Urinary bladder (tissue), 4 donors: ENCODE data around the gene FAM131B. TPM values are rescaled to one million over a fixed set of nuclear protein-coding genes. Genes with fewer than 3 reads are reported as not detected.
"Not testable (repeated sequence)": the region's sequence is repeated elsewhere in the genome, so short reads cannot be mapped to it uniquely, and the experiment has no call there.

Source experiments
- DNase-seq: peaks from one replicate; pipeline ENCODE4 v3.0.0-alpha.2; 2015; ENCODE audit errors: extremely low spot score
- H3K27ac ChIP-seq: one replicate; pipeline ENCODE4 v1.5.1; 2013; ENCODE audit warnings: low read depth, mild to moderate bottlenecking, moderate library complexity
- H3K36me3 ChIP-seq: one replicate; pipeline ENCODE4 v1.6.1; 2013; ENCODE audit warnings: mild to moderate bottlenecking, moderate library complexity; ENCODE audit not compliant: insufficient read depth
- H3K4me1 ChIP-seq: one replicate; pipeline ENCODE4 v1.6.1; 2013; ENCODE audit warnings: mild to moderate bottlenecking, moderate library complexity; ENCODE audit not compliant: insufficient read depth
- H3K4me3 ChIP-seq: one replicate; pipeline ENCODE4 v1.5.1; 2013; ENCODE audit warnings: low read depth, low read length
- WGBS: extraction: QIAGEN DNeasy Blood & Tissue Kit; methylation state at CpG from one replicate; pipeline ENCODE4 v1.1.7; 2013; 5-methylcytosine and 5-hydroxymethylcytosine counted together
- polyA plus RNA-seq: library from polyadenylated mRNA; stranded (reverse); fragments of 200-250 nt; gene quantifications from one replicate; pipeline ENCODE4 v1.2.3, GENCODE V29; 2013
- total RNA-seq: library from RNA; depleted of rRNA; stranded (reverse); fragments of >200 nt; gene quantifications from one replicate; pipeline ENCODE4 v1.2.3, GENCODE V29; 2014
- donor health status: healthy with polysubstance abuse.
- donor health status: healthy.

FAM131B gene
- total and polyA plus RNA-seq, 2 donors, result 3.2 to 4.1 TPM

- H3K4me3 ChIP-seq, result no peak overlapping the region
- no peak for DNase-seq
- 89% methylated on average over 8 of the region's 8 CpGs for WGBS
- no peaks in the 10 kb centered on the region for H3K36me3 ChIP-seq
- no peaks in the 10 kb centered on the region for H3K4me1 ChIP-seq
- H3K27ac ChIP-seq, result no peak overlapping the region
These were observed 36.6 kb upstream of the FAM131B start for GRCh38 chr7:143399151-143399550.

- Histone ChIP-seq H3K36me3 (no peaks in the 10 kb centered on the region), H3K27ac (no peak overlapping the region), H3K4me3 (no peak overlapping the region), H3K4me1 (no peaks in the 10 kb centered on the region)
- WGBS, result 96% methylated on average over 14 of the region's 14 CpGs
- DNase-seq, result no peak
These were observed 36.1 kb upstream of the FAM131B start for GRCh38 chr7:143398616-143399015.

- no peak for DNase-seq
- 91% methylated on average over 16 of the region's 16 CpGs for WGBS
- H3K4me1 ChIP-seq, result no peaks in the 10 kb centered on the region
These were observed 35.4 kb upstream of the FAM131B start for GRCh38 chr7:143397710-143398530.

GRCh38 chr7:143396625-143397556, 34.4 kb upstream of the FAM131B start:
- H3K4me1 ChIP-seq, result no peaks in the 10 kb centered on the region
- no peak overlapping the region for H3K27ac ChIP-seq
- 85% methylated on average over 28 of the region's 28 CpGs for WGBS
- DNase-seq, result no peak
- no peaks in the 10 kb centered on the region for H3K36me3 ChIP-seq
- H3K4me3 ChIP-seq, result no peak overlapping the region

More at GRCh38 chr7:143397710-143398530, 35.4 kb upstream of the FAM131B start:
- H3K36me3 ChIP-seq, result no peaks in the 10 kb centered on the region
- H3K4me3 ChIP-seq, result no peak overlapping the region
- no peak overlapping the region for H3K27ac ChIP-seq

GRCh38 chr7:143396182-143396581, 33.7 kb upstream of the FAM131B start:
- WGBS, result 84% methylated on average over 7 of the region's 7 CpGs
- Histone ChIP-seq H3K36me3 (no peaks in the 10 kb centered on the region), H3K4me3 (no peak overlapping the region), H3K4me1 (no peaks in the 10 kb centered on the region), H3K27ac (no peak overlapping the region)
- no peak for DNase-seq

- 77% methylated on average over 21 of the region's 21 CpGs for WGBS
- no peak for DNase-seq
These were observed 33.0 kb upstream of the FAM131B start for GRCh38 chr7:143395187-143396149.

GRCh38 chr7:143394777-143395176, 32.3 kb upstream of the FAM131B start:
- no peak for DNase-seq
- 89% methylated on average over 6 of the region's 6 CpGs for WGBS
- H3K27ac ChIP-seq, result no peak overlapping the region
- no peak overlapping the region for H3K4me3 ChIP-seq
- H3K4me1 ChIP-seq, result no peaks in the 10 kb centered on the region
- no peaks in the 10 kb centered on the region for H3K36me3 ChIP-seq

More at GRCh38 chr7:143395187-143396149, 33.0 kb upstream of the FAM131B start:
- Histone ChIP-seq H3K36me3 (no peaks in the 10 kb centered on the region), H3K4me1 (no peaks in the 10 kb centered on the region), H3K27ac (no peak overlapping the region), H3K4me3 (no peak overlapping the region)

- H3K4me1 ChIP-seq, result no peaks in the 10 kb centered on the region
- WGBS, result 97% methylated on average over 6 of the region's 6 CpGs
These were observed 31.6 kb upstream of the FAM131B start for GRCh38 chr7:143394068-143394467.

GRCh38 chr7:143393267-143394041, 30.9 kb upstream of the FAM131B start:
- Histone ChIP-seq H3K4me3 (no peak overlapping the region), H3K36me3 (peaks cover 2% of the 10 kb centered on the region), H3K27ac (no peak overlapping the region), H3K4me1 (no peaks in the 10 kb centered on the region)
- no peak for DNase-seq
- WGBS, result 75% methylated on average over 14 of the region's 14 CpGs

More at GRCh38 chr7:143394068-143394467, 31.6 kb upstream of the FAM131B start:
- Histone ChIP-seq H3K27ac (no peak overlapping the region), H3K36me3 (no peaks in the 10 kb centered on the region), H3K4me3 (no peak overlapping the region)
- DNase-seq, result no peak

GRCh38 chr7:143392875-143393266, 30.4 kb upstream of the FAM131B start:
- WGBS, result 96% methylated on average over 6 of the region's 6 CpGs
- H3K36me3 ChIP-seq, result peaks cover 4% of the 10 kb centered on the region
- H3K27ac ChIP-seq, result no peak overlapping the region
- no peaks in the 10 kb centered on the region for H3K4me1 ChIP-seq
- no peak for DNase-seq
- H3K4me3 ChIP-seq, result no peak overlapping the region

- DNase-seq, H3K27ac ChIP-seq, H3K36me3 ChIP-seq, H3K4me3 ChIP-seq, H3K4me1 ChIP-seq: not testable (repeated sequence)
- WGBS, result 80% methylated on average over 8 of the region's 8 CpGs
These were observed 29.9 kb upstream of the FAM131B start for GRCh38 chr7:143392427-143392826.
